ENCODE results near the gene UMAD1.

GRCh38 chr7:7783001-7783400 is 142.4 kb downstream of the UMAD1 start:
- TF ChIP-seq CTCF (IDR thresholded peaks at IDR 0.05) (no peak), POLR2A (IDR thresholded peaks at IDR 0.05) (no peak)

Measured in testis (tissue), 2 donors.